Measurements from ENCODE around the gene MYL9.
A peak's percentile ranks its signal among the peaks of the same experiment; 100 is the strongest.

The MYL9 gene

GRCh38 chr20:36582821-36583220 is 41.5 kb downstream of the MYL9 start:
- DNase-seq (ENCODE audit: low spot score): no peak

- DNase-seq (ENCODE audit: low spot score): no peak
These were observed 42.7 kb downstream of the MYL9 start for GRCh38 chr20:36584018-36584481.

- DNase-seq (ENCODE audit: low spot score): no peak
These were observed 44.2 kb downstream of the MYL9 start for GRCh38 chr20:36585410-36586125.

GRCh38 chr20:36587388-36588070 is 46.2 kb downstream of the MYL9 start:
- no peak for DNase-seq (ENCODE audit: low spot score)

- no peak for DNase-seq (ENCODE audit: low spot score)
These were observed 50.0 kb downstream of the MYL9 start for GRCh38 chr20:36591281-36591680.

- DNase-seq (ENCODE audit: low spot score): no peak
These were observed 50.7 kb downstream of the MYL9 start for GRCh38 chr20:36591854-36592641.

GRCh38 chr20:36593347-36593929 is 52.1 kb downstream of the MYL9 start:
- DNase-seq (ENCODE audit: low spot score): no peak

GRCh38 chr20:36599912-36600345 is 58.6 kb downstream of the MYL9 start:
- DNase-seq (ENCODE audit: low spot score): peak; percentile 23

Data from globus pallidus (tissue), 1 donor.